HG03103 (cell line): ENCODE data around the gene PRSS12.
A peak's percentile ranks its signal among the peaks of the same experiment; 100 is the strongest.
"Not testable (repeated sequence)": the region's sequence is repeated elsewhere in the genome, so short reads cannot be mapped to it uniquely, and the experiment has no call there.

Experiments
- ATAC-seq: cut with Tn5 transposase; IDR thresholded peaks from one replicate; pipeline ENCODE4 v1.9.1; 2021; ENCODE audit warnings: low read depth; ENCODE audit not compliant: unreplicated experiment

PRSS12 gene

GRCh38 chr4:118280501-118281218 lies 72.1 kb downstream of the PRSS12 start:
- peak; percentile 29 for ATAC-seq

GRCh38 chr4:118279920-118280432 lies 72.8 kb downstream of the PRSS12 start:
- no peak for ATAC-seq

- no peak for ATAC-seq
Measured at GRCh38 chr4:118279328-118279727, 73.5 kb downstream of the PRSS12 start.

- ATAC-seq: peak; percentile 65
Measured at GRCh38 chr4:118278473-118279274, 74.1 kb downstream of the PRSS12 start.

- ATAC-seq: no peak
Measured at GRCh38 chr4:118277243-118277642, 75.6 kb downstream of the PRSS12 start.

- no peak for ATAC-seq
Measured at GRCh38 chr4:118276580-118276979, 76.2 kb downstream of the PRSS12 start.

GRCh38 chr4:118273642-118274041 lies 79.2 kb downstream of the PRSS12 start:
- no peak for ATAC-seq

- no peak for ATAC-seq
Measured at GRCh38 chr4:118271788-118272187, 81.0 kb downstream of the PRSS12 start.

- peak; percentile 36 for ATAC-seq
Measured at GRCh38 chr4:118270492-118270891, 82.3 kb downstream of the PRSS12 start.

GRCh38 chr4:118268780-118269179 lies 84.0 kb downstream of the PRSS12 start:
- ATAC-seq: no peak

GRCh38 chr4:118266145-118266496 lies 86.7 kb downstream of the PRSS12 start:
- not testable (repeated sequence) for ATAC-seq

- peak; percentile 42 for ATAC-seq
Measured at GRCh38 chr4:118265312-118266144, 87.3 kb downstream of the PRSS12 start.

GRCh38 chr4:118264096-118264495 lies 88.7 kb downstream of the PRSS12 start:
- ATAC-seq: no peak

GRCh38 chr4:118260309-118260708 lies 92.5 kb downstream of the PRSS12 start:
- no peak for ATAC-seq

- no peak for ATAC-seq
Measured at GRCh38 chr4:118259111-118259510, 93.7 kb downstream of the PRSS12 start.

- no peak for ATAC-seq
Measured at GRCh38 chr4:118254368-118254767, 98.4 kb downstream of the PRSS12 start.

GRCh38 chr4:118249890-118250289 lies 102.9 kb downstream of the PRSS12 start:
- ATAC-seq: no peak

GRCh38 chr4:118237531-118237930 lies 115.3 kb downstream of the PRSS12 start:
- no peak for ATAC-seq

- no peak for ATAC-seq
Measured at GRCh38 chr4:118235566-118236120, 117.2 kb downstream of the PRSS12 start.
